Activated CD4-positive, alpha-beta memory T cell treated with anti-CD3 and anti-CD28 coated beads for 36 hours (primary cell): ENCODE results near the gene COL8A2. TPM values are rescaled to one million over a fixed set of nuclear protein-coding genes. Genes with fewer than 3 reads are reported as not detected.

ENCODE experiments used
- CTCF ChIA-PET: fragments of 350-600 bp; sonication (Branson Sonifier 250); formaldehyde crosslinking; loops from one replicate; lab custom pipeline; 2021; ENCODE audit warnings: antibody characterized with exemption, inconsistent platforms; lab: Charles Lee
- POLR2A ChIA-PET: fragments of 350-600 bp; sonication (Branson Sonifier 250); formaldehyde crosslinking; loops from one replicate; lab custom pipeline; 2021; ENCODE audit warnings: antibody characterized with exemption; lab: Charles Lee
- DNase-seq: peaks from one replicate; pipeline ENCODE4 v3.0.0-alpha.2; 2020
- H3K27ac Mint-ChIP-seq: one replicate; pipeline ENCODE4 v1.8.0; 2021; ENCODE audit warnings: mixed read lengths
- H3K27me3 Mint-ChIP-seq: one replicate; pipeline ENCODE4 v1.8.0; 2021; ENCODE audit warnings: mixed read lengths
- H3K36me3 Mint-ChIP-seq: one replicate; pipeline ENCODE4 v1.8.0; 2021; ENCODE audit warnings: mixed read lengths
- H3K4me1 Mint-ChIP-seq: one replicate; pipeline ENCODE4 v1.8.0; 2021; ENCODE audit warnings: low read depth, mixed read lengths
- H3K4me3 Mint-ChIP-seq: one replicate; pipeline ENCODE4 v1.8.0; 2021; ENCODE audit warnings: mild to moderate bottlenecking, mixed read lengths
- H3K9me3 Mint-ChIP-seq: one replicate; pipeline ENCODE4 v1.8.0; 2021; ENCODE audit warnings: mixed read lengths
- intact Hi-C: fragments of 100-400 bp; cut with micrococcal nuclease; formaldehyde crosslinking; loops from one replicate; pipeline ENCODE4 v1.15.1; 2023
- total RNA-seq, 2 experiments: library from RNA; stranded (reverse); gene quantifications; one replicate each; pipeline ENCODE4 v1.2.3, GENCODE V29; 2021

Gene COL8A2
- total RNA-seq, 2 experiments from 2014 or later, result not detected

DNA sequence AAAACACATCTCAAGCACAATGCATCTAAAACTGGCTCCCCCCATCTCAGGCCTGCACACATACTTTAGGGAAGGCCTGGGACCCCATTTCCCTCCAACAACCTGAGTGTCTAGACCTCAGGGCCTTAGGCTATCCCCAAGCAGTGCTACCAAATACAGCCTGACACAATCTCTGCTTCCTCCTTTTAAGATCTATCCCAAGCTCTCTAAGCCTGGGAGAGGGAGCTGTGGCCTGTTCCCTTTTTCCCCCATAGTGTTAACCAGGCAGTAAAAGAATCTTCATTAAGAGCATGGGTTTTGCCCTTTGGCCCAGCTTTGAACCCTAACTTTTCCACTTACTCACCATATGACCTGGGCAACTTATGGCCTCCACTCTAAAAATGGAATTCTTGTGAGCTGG lies 10.8 kb upstream of the COL8A2 start:
- Mint-ChIP-seq H3K9me3 (no peaks in the 10 kb centered on the region), H3K27me3 (no peaks in the 10 kb centered on the region), H3K4me3 (no peak overlapping the region), H3K36me3 (peaks cover 18% of the 10 kb centered on the region), H3K4me1 (peaks cover 14% of the 10 kb centered on the region), H3K27ac (peak overlapping the region; percentile 32)
- CTCF ChIA-PET, result interaction anchor here (0.9 to 3.5 kb wide), 9 partner anchors 9 to 233 kb away, joined by 4 to 52 read pairs (median 9); partner anchors contain the start of gene TRAPPC3
- intact Hi-C loops, result no loop called here
- no peak for DNase-seq
- POLR2A ChIA-PET, result interaction anchor here (1.2 kb wide), 1 partner anchor 13 kb away, joined by 4 read pairs; the partner anchor contains the start of gene TRAPPC3

DNA sequence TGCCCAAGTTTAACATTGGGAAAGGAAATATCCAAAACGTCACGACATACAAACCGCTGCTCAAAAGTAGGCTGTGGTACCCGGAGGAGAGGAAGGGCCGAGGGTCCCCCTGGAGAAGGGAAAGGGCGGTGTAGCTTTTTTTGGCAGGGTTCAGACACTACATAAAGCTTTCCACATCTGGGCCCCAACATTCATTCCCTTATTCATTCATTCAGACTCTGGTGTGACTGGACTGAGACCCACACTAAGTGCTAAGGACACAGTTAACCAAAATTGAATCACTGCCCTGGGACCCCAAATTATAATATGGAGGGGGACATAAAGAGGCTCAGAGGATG lies 10.3 kb upstream of the COL8A2 start:
- POLR2A ChIA-PET, result interaction anchor here (1.2 kb wide), 1 partner anchor 14 kb away, joined by 4 read pairs; the partner anchor contains the start of gene TRAPPC3
- H3K36me3 Mint-ChIP-seq, result peaks cover 17% of the 10 kb centered on the region

DNA sequence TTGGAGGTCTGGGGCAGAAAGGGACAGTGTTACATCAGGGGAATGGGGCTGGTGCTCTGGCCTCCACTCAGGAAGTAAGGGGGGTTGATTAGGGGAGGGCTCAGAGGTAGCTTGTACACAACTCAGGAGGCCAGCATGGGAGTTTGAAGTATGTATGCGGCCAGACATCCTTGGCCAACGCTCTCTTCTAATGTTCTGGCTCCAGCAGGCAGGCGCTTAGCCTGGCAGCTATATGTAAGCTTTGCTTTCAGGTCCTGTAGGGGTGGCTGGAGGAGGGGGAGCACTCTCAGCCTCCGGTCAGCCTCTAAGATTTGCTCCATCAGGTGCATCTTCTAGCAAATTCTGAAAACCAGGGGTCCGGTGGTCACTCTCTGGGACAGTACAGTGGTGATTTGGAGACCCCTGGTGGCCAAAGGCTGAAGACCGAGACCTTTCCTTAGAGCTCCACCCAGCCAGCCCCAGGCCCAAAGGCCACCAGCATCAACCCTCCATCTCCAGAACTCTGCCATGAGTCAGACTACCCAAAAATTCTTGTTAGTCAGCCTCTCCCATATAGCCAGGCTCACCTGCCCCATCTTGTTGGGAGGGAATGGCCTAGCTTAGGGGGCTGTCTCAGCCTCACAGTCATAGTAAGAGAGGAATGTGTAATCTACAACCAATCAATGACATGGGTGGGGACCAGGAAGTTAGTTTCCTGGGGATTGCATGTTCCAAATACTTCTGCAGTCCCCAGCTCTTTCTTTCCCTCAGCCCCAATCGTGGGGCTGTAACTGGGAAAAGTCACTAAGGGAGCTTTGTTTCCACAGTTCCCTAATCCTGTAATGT lies 9.7 kb upstream of the COL8A2 start:
- peak; percentile 57 for DNase-seq
- ChIA-PET CTCF (interaction anchor here (0.5 to 3.8 kb wide), 19 partner anchors 10 to 242 kb away, joined by 3 to 52 read pairs (median 5); partner anchors contain the start of genes EVA1B and TRAPPC3), POLR2A (interaction anchor here (1.2 kb wide), 1 partner anchor 14 kb away, joined by 4 read pairs; the partner anchor contains the start of gene TRAPPC3)
- intact Hi-C loops, result loop anchor here (1.0 kb wide), 1 partner anchor 35 kb away; no protein-coding TSS in a partner anchor
- H3K9me3 Mint-ChIP-seq, result no peaks in the 10 kb centered on the region
- H3K4me3 Mint-ChIP-seq, result no peak overlapping the region
- no peak overlapping the region for H3K27ac Mint-ChIP-seq
- H3K36me3 Mint-ChIP-seq, result peaks cover 12% of the 10 kb centered on the region
- H3K4me1 Mint-ChIP-seq, result peaks cover 3% of the 10 kb centered on the region
- no peaks in the 10 kb centered on the region for H3K27me3 Mint-ChIP-seq

More for the DNA sequence above, 10.3 kb upstream of the COL8A2 start:
- no peaks in the 10 kb centered on the region for H3K27me3 Mint-ChIP-seq
- intact Hi-C loops, result no loop called here
- H3K9me3 Mint-ChIP-seq, result no peaks in the 10 kb centered on the region
- CTCF ChIA-PET, result interaction anchor here (0.5 to 3.8 kb wide), 18 partner anchors 10 to 241 kb away, joined by 3 to 52 read pairs (median 6); partner anchors contain the start of genes EVA1B and TRAPPC3
- H3K4me3 Mint-ChIP-seq, result no peak overlapping the region
- no peak for DNase-seq
- no peak overlapping the region for H3K27ac Mint-ChIP-seq
- peaks cover 9% of the 10 kb centered on the region for H3K4me1 Mint-ChIP-seq

DNA sequence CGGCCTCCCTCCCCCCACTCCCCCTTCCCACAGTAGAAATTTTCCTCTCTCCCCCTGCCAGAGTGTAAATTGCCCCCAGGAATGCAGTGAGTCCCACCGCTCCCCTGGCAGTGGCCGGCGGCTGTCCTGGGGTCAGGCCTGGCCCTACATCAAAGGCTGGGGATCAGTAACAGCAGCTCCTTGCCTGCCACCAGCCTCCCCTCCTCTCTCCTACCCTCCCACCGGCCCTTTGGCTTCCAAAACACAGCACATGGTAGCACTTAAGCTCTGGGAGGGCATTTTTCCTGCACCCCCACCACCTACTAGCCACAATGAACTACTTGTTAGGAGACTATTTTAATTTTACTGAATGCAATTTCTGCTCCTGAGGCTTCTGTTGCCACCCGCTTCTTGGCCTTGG lies 9.0 kb upstream of the COL8A2 start:
- POLR2A ChIA-PET, result no interaction called here
- H3K27me3 Mint-ChIP-seq, result no peaks in the 10 kb centered on the region
- H3K27ac Mint-ChIP-seq, result no peak overlapping the region

DNA sequence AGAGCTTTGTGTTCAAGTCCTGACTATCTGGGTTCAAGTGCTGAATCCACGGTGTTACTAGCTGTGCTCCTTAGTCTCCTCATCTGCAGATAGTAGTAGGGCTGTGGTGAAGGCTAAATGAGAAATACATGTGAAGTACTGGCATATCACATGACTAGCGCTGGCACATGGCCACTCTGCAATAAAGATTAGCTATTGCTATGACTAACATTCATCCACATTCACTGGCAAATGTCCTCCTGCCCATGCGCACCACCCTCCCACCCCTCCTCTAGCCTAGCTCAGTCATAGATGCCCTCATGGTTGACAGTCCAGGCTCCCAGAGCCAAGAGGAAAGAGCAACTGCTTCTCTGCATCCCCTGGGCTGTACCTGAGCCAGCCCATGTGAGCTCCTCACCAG lies 8.5 kb upstream of the COL8A2 start:
- no peak overlapping the region for H3K27ac Mint-ChIP-seq
- intact Hi-C loops, result no loop called here
- no peak for DNase-seq
- H3K4me1 Mint-ChIP-seq, result no peaks in the 10 kb centered on the region
- H3K36me3 Mint-ChIP-seq, result peaks cover 8% of the 10 kb centered on the region
- H3K27me3 Mint-ChIP-seq, result no peaks in the 10 kb centered on the region
- no peaks in the 10 kb centered on the region for H3K9me3 Mint-ChIP-seq
- POLR2A ChIA-PET, result no interaction called here
- CTCF ChIA-PET, result interaction anchor here (0.8 to 3.8 kb wide), 8 partner anchors 15 to 235 kb away, joined by 3 to 52 read pairs (median 8); partner anchors contain the start of gene TRAPPC3
- no peak overlapping the region for H3K4me3 Mint-ChIP-seq

More for the DNA sequence above, 9.0 kb upstream of the COL8A2 start:
- DNase-seq, result no peak
- Mint-ChIP-seq H3K4me1 (no peaks in the 10 kb centered on the region), H3K4me3 (no peak overlapping the region), H3K36me3 (peaks cover 8% of the 10 kb centered on the region), H3K9me3 (no peaks in the 10 kb centered on the region)
- intact Hi-C loops, result loop anchor here (1.0 kb wide), 1 partner anchor 35 kb away; no protein-coding TSS in a partner anchor
- CTCF ChIA-PET, result interaction anchor here (1.2 to 3.8 kb wide), 8 partner anchors 11 to 234 kb away, joined by 3 to 52 read pairs (median 12); partner anchors contain the start of gene TRAPPC3

DNA sequence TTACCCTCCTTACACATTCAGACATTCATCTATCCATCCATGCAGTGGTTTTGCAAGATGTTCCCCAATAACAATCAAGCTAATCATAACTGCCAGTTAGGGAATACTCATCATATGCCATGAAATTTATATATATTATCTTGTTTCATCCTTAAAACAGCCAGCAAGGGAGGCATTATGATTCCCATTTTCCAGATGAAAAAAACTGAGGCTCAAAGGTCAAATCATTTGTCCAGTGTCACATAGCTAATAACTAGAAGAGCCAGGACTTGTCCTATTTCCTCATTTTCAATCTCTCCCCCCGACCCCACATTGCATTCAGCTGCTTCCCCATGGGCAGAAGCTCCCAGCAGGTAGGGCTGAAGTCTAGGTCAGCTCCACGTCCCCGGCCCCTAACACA lies 7.0 kb upstream of the COL8A2 start:
- CTCF ChIA-PET, result interaction anchor here (1.5 to 3.8 kb wide), 2 partner anchors 14 to 153 kb away, joined by 3 to 20 read pairs; no protein-coding TSS in a partner anchor

DNA sequence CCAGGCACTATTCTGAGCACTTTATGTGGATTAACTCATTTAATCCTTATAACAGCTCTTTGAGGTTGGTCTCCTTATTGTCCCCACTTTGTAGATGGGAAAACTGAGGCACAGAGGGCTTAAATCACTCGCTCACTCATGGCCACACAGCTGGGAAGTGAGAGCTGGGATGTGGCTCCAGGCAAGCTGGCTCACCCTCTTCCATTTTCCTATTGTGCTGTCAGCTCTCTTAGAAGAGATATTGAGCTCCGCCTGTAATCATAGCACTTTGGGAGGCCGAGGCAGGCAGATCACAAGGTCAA lies 3.8 kb upstream of the COL8A2 start:
- H3K36me3 Mint-ChIP-seq, result no peaks in the 10 kb centered on the region
- POLR2A ChIA-PET, result no interaction called here
- H3K4me1 Mint-ChIP-seq, result peaks cover 11% of the 10 kb centered on the region
- no peak overlapping the region for H3K27ac Mint-ChIP-seq
- H3K9me3 Mint-ChIP-seq, result no peaks in the 10 kb centered on the region
- H3K4me3 Mint-ChIP-seq, result no peak overlapping the region
- DNase-seq, result no peak
- intact Hi-C loops, result no loop called here
- H3K27me3 Mint-ChIP-seq, result peaks cover 15% of the 10 kb centered on the region
- CTCF ChIA-PET, result interaction anchor here (1.4 kb wide), 1 partner anchor 59 kb away, joined by 3 read pairs; no protein-coding TSS in a partner anchor

More for the DNA sequence above, 7.0 kb upstream of the COL8A2 start:
- Mint-ChIP-seq H3K4me3 (no peak overlapping the region), H3K27ac (no peak overlapping the region), H3K9me3 (no peaks in the 10 kb centered on the region), H3K36me3 (peaks cover 3% of the 10 kb centered on the region), H3K27me3 (no peaks in the 10 kb centered on the region), H3K4me1 (no peaks in the 10 kb centered on the region)
- DNase-seq, result no peak
- POLR2A ChIA-PET, result no interaction called here
- intact Hi-C loops, result no loop called here

DNA sequence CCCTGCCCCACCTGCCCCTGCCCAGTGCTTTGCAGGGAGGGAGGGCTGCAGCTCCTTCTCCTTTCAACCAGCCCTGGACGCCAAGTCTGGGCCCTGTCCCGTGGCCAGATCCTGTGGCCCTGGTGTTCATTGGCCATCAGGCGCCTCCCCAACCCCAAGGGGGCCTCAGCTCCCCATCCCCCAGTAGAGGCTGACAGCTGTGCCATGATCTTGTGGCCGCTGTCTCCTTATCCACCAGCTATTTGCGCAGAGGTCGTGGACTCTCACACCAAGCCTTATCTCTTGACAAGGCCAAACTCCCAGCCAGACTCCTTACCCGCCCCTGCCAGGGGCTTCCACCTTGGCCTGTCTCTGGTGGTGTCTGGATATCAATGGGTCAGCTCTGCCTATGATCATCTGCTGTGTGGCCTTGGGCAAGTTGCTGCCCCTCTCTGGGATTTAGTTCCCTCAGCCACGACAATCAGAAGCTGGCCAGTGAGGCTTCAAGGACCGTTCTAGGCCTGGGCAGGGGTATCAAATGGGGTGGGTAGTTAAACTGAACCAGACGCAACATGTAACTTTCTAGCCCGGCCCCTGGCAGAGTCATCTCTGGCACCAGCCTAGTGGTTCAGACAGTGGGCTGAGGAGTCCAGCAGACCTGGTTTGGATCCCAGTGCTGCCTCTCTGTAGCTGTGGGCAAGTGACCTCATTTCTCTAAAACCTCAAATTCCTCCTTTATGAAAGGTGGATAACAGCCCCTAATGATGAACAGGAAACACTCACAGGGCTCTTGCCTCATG lies 3.3 kb upstream of the COL8A2 start:
- no peak for DNase-seq
- Mint-ChIP-seq H3K27ac (no peak overlapping the region), H3K4me3 (no peak overlapping the region), H3K9me3 (no peaks in the 10 kb centered on the region), H3K36me3 (no peaks in the 10 kb centered on the region), H3K27me3 (peaks cover 21% of the 10 kb centered on the region), H3K4me1 (peaks cover 14% of the 10 kb centered on the region)
- intact Hi-C loops, result no loop called here
- POLR2A ChIA-PET, result no interaction called here
- CTCF ChIA-PET, result interaction anchor here (1.4 kb wide), 1 partner anchor 60 kb away, joined by 3 read pairs; no protein-coding TSS in a partner anchor

DNA sequence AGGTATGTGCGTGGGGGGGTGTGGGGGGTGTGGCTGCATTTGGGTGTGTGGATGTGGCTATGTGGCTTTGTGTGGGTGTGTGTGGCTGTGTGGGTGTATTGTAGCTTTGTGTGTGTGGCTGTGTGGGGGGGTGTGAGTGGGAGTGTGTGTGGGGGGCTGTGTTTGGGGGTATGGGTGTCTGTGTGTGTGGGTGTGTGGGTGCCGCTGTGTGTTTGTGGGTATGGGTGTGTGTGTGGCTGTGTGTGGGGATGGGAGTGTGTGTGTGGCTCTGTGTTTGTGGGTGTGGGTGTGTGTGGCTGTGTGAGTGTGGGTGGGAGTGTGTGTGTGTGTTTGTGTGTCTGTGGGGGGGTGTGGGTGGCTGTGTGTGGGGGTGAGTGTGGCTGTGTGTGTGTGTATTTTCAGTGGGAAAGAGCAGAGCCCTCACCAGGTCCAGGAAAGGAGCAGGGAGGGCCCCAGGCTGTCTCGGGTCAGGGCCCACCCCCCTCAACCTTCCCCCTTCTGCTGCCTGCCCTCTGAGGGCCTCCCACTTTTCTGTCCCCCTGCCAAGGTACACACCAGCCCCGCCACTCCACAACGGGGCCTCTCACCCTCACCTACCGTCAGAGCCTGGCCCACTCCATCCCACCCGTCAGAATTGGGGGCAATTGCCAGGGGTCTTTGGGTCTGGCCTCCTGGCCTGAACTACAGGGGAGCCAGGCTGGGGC lies 1.9 kb upstream of the COL8A2 start:
- Mint-ChIP-seq H3K4me1 (peaks cover 15% of the 10 kb centered on the region), H3K4me3 (no peak overlapping the region), H3K9me3 (no peaks in the 10 kb centered on the region), H3K27me3 (peaks cover 34% of the 10 kb centered on the region), H3K36me3 (no peaks in the 10 kb centered on the region), H3K27ac (no peak overlapping the region)
- CTCF ChIA-PET, result interaction anchor here (1.4 kb wide), 1 partner anchor 61 kb away, joined by 3 read pairs; no protein-coding TSS in a partner anchor
- POLR2A ChIA-PET, result no interaction called here
- intact Hi-C loops, result no loop called here
- DNase-seq, result no peak

DNA sequence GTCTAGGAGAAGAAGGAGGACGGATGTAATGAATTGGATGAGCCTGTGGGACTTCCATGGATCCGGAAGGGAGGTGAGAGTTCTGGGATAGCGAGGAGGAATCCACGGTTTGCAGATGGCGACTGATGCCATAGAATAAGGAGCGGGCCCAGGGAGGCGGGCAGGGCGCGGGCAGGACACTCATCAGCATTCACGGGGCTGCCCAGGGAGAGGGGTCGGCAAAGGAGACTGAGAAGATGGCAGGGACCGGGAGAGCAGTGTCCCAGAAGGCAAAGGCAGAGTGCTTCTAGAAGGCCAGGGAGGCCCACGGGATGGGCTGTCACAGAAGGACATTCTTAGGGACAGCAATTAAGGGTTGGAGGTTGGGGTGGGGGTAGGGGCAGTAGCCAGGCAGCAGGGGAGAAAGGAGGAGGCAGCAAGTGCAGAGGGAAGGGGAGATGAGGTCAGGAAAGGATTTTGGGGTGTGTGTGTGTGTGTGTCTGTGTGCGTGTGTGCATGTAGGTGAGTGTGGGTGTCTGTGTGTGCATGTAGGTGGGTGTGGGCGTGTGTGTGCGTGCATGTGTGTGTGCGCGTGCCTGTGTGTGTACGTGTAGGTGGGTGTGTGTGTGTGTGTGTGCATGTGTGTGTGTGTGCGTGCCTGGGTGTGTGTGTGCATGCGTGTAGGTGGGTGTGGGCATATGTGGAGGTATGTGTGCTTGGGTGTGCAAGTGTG lies 1.1 kb upstream of the COL8A2 start:
- no peaks in the 10 kb centered on the region for H3K36me3 Mint-ChIP-seq
- POLR2A ChIA-PET, result no interaction called here
- H3K9me3 Mint-ChIP-seq, result no peaks in the 10 kb centered on the region
- no peak overlapping the region for H3K27ac Mint-ChIP-seq
- peaks cover 15% of the 10 kb centered on the region for H3K4me1 Mint-ChIP-seq
- peak overlapping the region; percentile 4 for H3K4me3 Mint-ChIP-seq
- H3K27me3 Mint-ChIP-seq, result peaks cover 37% of the 10 kb centered on the region
- intact Hi-C loops, result no loop called here
- CTCF ChIA-PET, result no interaction called here
- DNase-seq, result no peak
